ENCODE data around the gene NRG3.

NRG3 gene

GRCh38 chr10:82091413-82091812, 216.4 kb downstream of the NRG3 start:
- peaks cover 0 to 8% of the 10 kb centered on the region in 2 donors for H3K9me3 Mint-ChIP-seq
- no peak overlapping the region for H3K4me3 Mint-ChIP-seq
- no peak overlapping the region for H3K27ac Mint-ChIP-seq
- H3K4me1 Mint-ChIP-seq (ENCODE audit: low read depth in 2 of 2): no peaks in the 10 kb centered on the region
- no peak for ATAC-seq (replicated peaks)
- no peak for DNase-seq
- no peaks in the 10 kb centered on the region for H3K27me3 Mint-ChIP-seq
- H3K36me3 Mint-ChIP-seq (ENCODE audit: insufficient read depth): no peaks in the 10 kb centered on the region

DNA sequence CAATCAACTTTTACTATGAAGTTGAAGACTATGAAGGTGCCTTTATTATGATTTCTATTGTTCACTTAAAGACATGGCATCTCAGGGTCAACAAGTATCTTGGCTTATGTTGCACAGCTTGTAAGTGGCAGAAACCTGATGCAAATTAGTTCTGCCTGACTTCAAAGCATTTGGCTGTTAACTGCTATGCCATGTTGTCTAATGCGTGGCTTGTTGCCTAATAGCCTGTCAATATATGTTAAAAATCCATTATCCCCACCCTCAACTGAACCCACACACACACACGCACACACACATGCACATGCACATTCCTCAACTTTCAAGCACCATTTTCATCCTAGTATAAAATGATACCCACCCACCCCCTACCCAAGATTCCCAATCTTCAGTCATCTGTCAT, 217.1 kb downstream of the NRG3 start:
- DNase-seq (no peak), ATAC-seq (replicated peaks) (no peak)
- Mint-ChIP-seq H3K9me3 (peaks cover 0 to 6% of the 10 kb centered on the region in 2 donors), H3K36me3 (ENCODE audit: insufficient read depth) (no peaks in the 10 kb centered on the region), H3K27ac (no peak overlapping the region), H3K27me3 (no peaks in the 10 kb centered on the region), H3K4me3 (no peak overlapping the region), H3K4me1 (ENCODE audit: low read depth in 2 of 2) (no peaks in the 10 kb centered on the region)

DNA sequence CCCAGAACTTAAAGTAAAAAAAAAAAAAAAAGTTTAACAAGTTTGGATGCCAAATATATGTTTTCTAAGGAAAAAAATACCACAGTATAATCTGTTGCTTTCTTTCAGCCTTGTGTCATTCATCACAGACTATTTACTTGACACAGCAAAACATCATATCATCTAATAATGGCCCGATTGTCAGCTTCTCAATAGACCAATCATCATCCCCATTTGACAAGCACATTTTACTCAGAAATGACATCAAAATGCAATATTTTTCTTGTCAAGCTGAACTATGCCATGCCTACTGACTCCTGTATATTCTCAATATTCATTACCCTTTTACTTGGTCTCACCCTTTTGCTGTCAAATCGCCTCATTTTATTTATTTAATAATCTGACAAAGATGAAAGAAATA, 249.7 kb downstream of the NRG3 start:
- H3K4me1 Mint-ChIP-seq (ENCODE audit: low read depth in 2 of 2): no peaks in the 10 kb centered on the region
- no peaks in the 10 kb centered on the region for H3K36me3 Mint-ChIP-seq (ENCODE audit: insufficient read depth)
- no peak overlapping the region for H3K27ac Mint-ChIP-seq
- peaks cover 12 to 18% of the 10 kb centered on the region in 2 donors for H3K9me3 Mint-ChIP-seq
- ATAC-seq (replicated peaks) (no peak), DNase-seq (no peak)
- no peaks in the 10 kb centered on the region for H3K27me3 Mint-ChIP-seq
- H3K4me3 Mint-ChIP-seq: no peak overlapping the region

- Mint-ChIP-seq H3K27me3 (no peaks in the 10 kb centered on the region), H3K27ac (no peak overlapping the region), H3K36me3 (ENCODE audit: insufficient read depth) (no peaks in the 10 kb centered on the region), H3K4me3 (no peak overlapping the region), H3K9me3 (peaks cover 16 to 19% of the 10 kb centered on the region in 2 donors), H3K4me1 (ENCODE audit: low read depth in 2 of 2) (no peaks in the 10 kb centered on the region)
- ATAC-seq (replicated peaks) (no peak), DNase-seq (no peak)
These were observed 253.5 kb downstream of the NRG3 start for GRCh38 chr10:82128527-82128926.

- H3K9me3 Mint-ChIP-seq: peaks cover 7 to 16% of the 10 kb centered on the region in 2 donors
- no peaks in the 10 kb centered on the region for H3K27me3 Mint-ChIP-seq
- DNase-seq (no peak), ATAC-seq (replicated peaks) (no peak)
- H3K4me1 Mint-ChIP-seq (ENCODE audit: low read depth in 2 of 2): no peaks in the 10 kb centered on the region
- no peak overlapping the region for H3K4me3 Mint-ChIP-seq
- no peak overlapping the region for H3K27ac Mint-ChIP-seq
- H3K36me3 Mint-ChIP-seq (ENCODE audit: insufficient read depth): no peaks in the 10 kb centered on the region
These were observed 261.1 kb downstream of the NRG3 start for GRCh38 chr10:82136103-82136502.

DNA sequence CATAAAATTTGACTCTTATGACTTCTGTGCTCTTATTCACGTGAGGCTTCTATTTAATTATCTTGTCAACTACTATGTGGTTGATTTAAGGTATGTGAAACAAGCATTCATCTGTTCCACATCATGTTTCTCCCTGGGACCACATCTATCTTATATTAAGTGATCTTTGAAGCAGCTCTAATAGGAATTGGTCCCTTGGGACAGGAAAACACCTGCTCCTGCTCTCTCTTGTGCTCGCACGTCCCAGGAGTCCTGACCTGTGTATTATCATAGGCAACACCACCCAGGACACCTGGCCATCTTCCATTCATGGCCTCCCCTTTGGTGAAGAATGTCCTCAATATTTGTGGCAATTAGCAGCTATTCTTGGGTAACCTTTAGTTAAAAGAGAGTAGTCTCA, 269.2 kb downstream of the NRG3 start:
- no peak for DNase-seq
- no peak overlapping the region for H3K4me3 Mint-ChIP-seq
- no peaks in the 10 kb centered on the region for H3K4me1 Mint-ChIP-seq (ENCODE audit: low read depth in 2 of 2)
- H3K27ac Mint-ChIP-seq: no peak overlapping the region
- H3K9me3 Mint-ChIP-seq: peaks cover 7 to 14% of the 10 kb centered on the region in 2 donors
- no peaks in the 10 kb centered on the region for H3K36me3 Mint-ChIP-seq (ENCODE audit: insufficient read depth)
- H3K27me3 Mint-ChIP-seq: no peaks in the 10 kb centered on the region
- no peak for ATAC-seq (replicated peaks)

- no peaks in the 10 kb centered on the region for H3K36me3 Mint-ChIP-seq (ENCODE audit: insufficient read depth)
- H3K27me3 Mint-ChIP-seq: no peaks in the 10 kb centered on the region
- ATAC-seq (replicated peaks): no peak
- H3K4me1 Mint-ChIP-seq (ENCODE audit: low read depth in 2 of 2): no peaks in the 10 kb centered on the region
- H3K9me3 Mint-ChIP-seq: peaks cover 9 to 27% of the 10 kb centered on the region in 2 donors
- no peak overlapping the region for H3K27ac Mint-ChIP-seq
- H3K4me3 Mint-ChIP-seq: no peak overlapping the region
- DNase-seq: no peak
These were observed 273.8 kb downstream of the NRG3 start for GRCh38 chr10:82148764-82149163.

GRCh38 chr10:82149674-82150073, 274.7 kb downstream of the NRG3 start:
- Mint-ChIP-seq H3K4me3 (no peak overlapping the region), H3K27me3 (no peaks in the 10 kb centered on the region), H3K4me1 (ENCODE audit: low read depth in 2 of 2) (no peaks in the 10 kb centered on the region), H3K9me3 (peaks cover 9 to 27% of the 10 kb centered on the region in 2 donors), H3K27ac (no peak overlapping the region), H3K36me3 (ENCODE audit: insufficient read depth) (no peaks in the 10 kb centered on the region)
- ATAC-seq (replicated peaks) (no peak), DNase-seq (no peak)

GRCh38 chr10:82150123-82150900, 275.3 kb downstream of the NRG3 start:
- H3K9me3 Mint-ChIP-seq: peaks cover 7 to 27% of the 10 kb centered on the region in 2 donors
- no peaks in the 10 kb centered on the region for H3K4me1 Mint-ChIP-seq (ENCODE audit: low read depth in 2 of 2)
- H3K27ac Mint-ChIP-seq: no peak overlapping the region
- DNase-seq (no peak), ATAC-seq (replicated peaks) (no peak)
- no peak overlapping the region for H3K4me3 Mint-ChIP-seq
- H3K27me3 Mint-ChIP-seq: no peaks in the 10 kb centered on the region
- no peaks in the 10 kb centered on the region for H3K36me3 Mint-ChIP-seq (ENCODE audit: insufficient read depth)

DNA sequence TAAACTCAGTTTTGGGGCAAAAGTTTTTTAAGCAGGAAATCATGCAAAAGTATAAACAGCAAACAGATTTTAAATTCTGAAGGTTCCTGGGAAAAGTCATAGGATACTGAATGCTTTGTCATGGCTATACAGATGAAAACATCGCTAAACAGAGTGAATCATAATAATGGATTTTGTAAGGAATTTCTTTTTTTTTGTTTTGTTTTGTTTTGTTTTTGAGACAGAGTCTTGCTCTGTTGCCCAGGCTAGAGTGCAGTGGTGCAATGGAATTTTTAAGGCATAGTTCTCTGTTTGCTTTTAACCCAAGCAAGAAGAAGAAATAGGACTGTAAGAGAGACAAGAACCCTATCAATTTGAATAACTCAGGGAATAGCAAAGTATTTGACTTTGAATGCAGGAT, 285.3 kb downstream of the NRG3 start:
- H3K4me1 Mint-ChIP-seq (ENCODE audit: low read depth in 2 of 2): no peaks in the 10 kb centered on the region
- DNase-seq: no peak
- H3K27ac Mint-ChIP-seq: no peak overlapping the region
- H3K36me3 Mint-ChIP-seq (ENCODE audit: insufficient read depth): no peaks in the 10 kb centered on the region
- H3K27me3 Mint-ChIP-seq: no peaks in the 10 kb centered on the region
- no peak overlapping the region for H3K4me3 Mint-ChIP-seq
- H3K9me3 Mint-ChIP-seq: peaks cover 11 to 14% of the 10 kb centered on the region in 2 donors
- no peak for ATAC-seq (replicated peaks)

DNA sequence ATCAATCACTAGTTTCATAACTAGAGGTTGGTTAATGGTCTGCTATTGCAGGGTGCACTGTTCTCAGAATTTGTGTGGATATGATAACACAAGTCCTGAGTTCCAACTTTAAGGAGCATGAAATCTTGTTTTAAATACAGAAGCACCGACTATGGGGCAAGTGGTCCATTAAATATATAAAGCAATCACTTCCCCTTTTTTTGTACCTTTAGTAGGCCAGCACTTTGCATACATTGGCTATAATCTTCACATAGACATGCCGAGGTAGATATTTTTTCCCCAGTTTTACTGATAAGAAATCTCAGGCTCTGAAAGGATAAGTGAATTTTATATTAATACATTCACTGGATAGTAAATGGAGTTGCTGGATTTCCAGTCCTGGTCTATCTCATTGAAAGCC, 286.3 kb downstream of the NRG3 start:
- DNase-seq (no peak), ATAC-seq (replicated peaks) (no peak)
- H3K4me1 Mint-ChIP-seq (ENCODE audit: low read depth in 2 of 2): no peaks in the 10 kb centered on the region
- H3K27me3 Mint-ChIP-seq: no peaks in the 10 kb centered on the region
- no peak overlapping the region for H3K27ac Mint-ChIP-seq
- no peaks in the 10 kb centered on the region for H3K36me3 Mint-ChIP-seq (ENCODE audit: insufficient read depth)
- peaks cover 11 to 14% of the 10 kb centered on the region in 2 donors for H3K9me3 Mint-ChIP-seq
- H3K4me3 Mint-ChIP-seq: no peak overlapping the region

- H3K9me3 Mint-ChIP-seq: peaks cover 8% of the 10 kb centered on the region in 2 donors
- no peak overlapping the region for H3K27ac Mint-ChIP-seq
- no peak for DNase-seq
- no peaks in the 10 kb centered on the region for H3K4me1 Mint-ChIP-seq (ENCODE audit: low read depth in 2 of 2)
- no peaks in the 10 kb centered on the region for H3K27me3 Mint-ChIP-seq
- no peaks in the 10 kb centered on the region for H3K36me3 Mint-ChIP-seq (ENCODE audit: insufficient read depth)
- no peak for ATAC-seq (replicated peaks)
- no peak overlapping the region for H3K4me3 Mint-ChIP-seq
These were observed 287.7 kb downstream of the NRG3 start for GRCh38 chr10:82162549-82163195.

DNA sequence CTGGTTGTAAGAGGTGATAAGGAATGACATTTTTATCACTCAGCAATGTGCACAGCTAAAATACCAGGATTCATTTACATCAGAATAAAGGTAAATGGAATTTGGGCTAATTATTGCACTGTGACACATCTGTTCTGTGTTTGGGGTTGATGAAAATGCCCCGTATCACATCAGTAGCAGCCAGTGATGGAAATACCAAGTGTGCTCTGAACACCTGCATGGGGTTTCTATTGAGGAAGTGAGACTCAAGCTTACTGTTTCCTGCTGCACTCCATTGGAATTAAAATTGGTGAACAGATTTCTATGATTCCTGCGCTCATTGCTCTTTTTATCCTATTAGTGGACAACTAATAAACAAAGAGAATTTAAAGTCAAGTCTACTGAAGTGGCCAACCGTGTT, 296.9 kb downstream of the NRG3 start:
- no peak for DNase-seq
- Mint-ChIP-seq H3K4me3 (no peak overlapping the region), H3K27ac (no peak overlapping the region), H3K9me3 (peaks cover 9 to 13% of the 10 kb centered on the region in 2 donors), H3K4me1 (ENCODE audit: low read depth in 2 of 2) (no peaks in the 10 kb centered on the region), H3K27me3 (no peaks in the 10 kb centered on the region), H3K36me3 (ENCODE audit: insufficient read depth) (no peaks in the 10 kb centered on the region)
- no peak for ATAC-seq (replicated peaks)

DNA sequence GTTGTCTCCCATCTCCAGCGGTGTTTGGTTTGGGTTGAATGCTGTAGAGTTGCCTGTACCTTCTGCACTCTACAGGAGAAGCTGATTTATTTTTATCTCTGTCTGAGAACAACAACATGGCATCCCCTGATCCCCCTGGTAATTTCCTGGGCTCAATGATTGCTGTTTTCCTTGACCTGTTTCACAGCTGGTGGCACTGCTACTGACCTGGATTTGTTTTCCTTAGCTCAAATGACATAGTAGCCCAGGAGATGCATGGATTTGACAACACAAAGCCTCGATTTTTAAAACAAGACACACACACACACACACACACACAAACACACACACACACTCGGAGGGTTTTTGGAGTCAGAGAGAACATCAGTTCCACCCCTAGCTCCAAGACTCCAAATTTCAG, 301.6 kb downstream of the NRG3 start:
- no peaks in the 10 kb centered on the region for H3K36me3 Mint-ChIP-seq (ENCODE audit: insufficient read depth)
- no peak overlapping the region for H3K27ac Mint-ChIP-seq
- peaks cover 9 to 17% of the 10 kb centered on the region in 2 donors for H3K9me3 Mint-ChIP-seq
- H3K4me1 Mint-ChIP-seq (ENCODE audit: low read depth in 2 of 2): no peaks in the 10 kb centered on the region
- no peak overlapping the region for H3K4me3 Mint-ChIP-seq
- DNase-seq: no peak
- ATAC-seq (replicated peaks): no peak
- H3K27me3 Mint-ChIP-seq: no peaks in the 10 kb centered on the region
